GM19468 (cell line): Measurements from ENCODE around the gene PPFIBP2.

Source experiments
- ATAC-seq: cut with Tn5 transposase; IDR thresholded peaks from one replicate; pipeline ENCODE4 v1.9.1; 2021; ENCODE audit warnings: mild to moderate bottlenecking, moderate library complexity, moderate number of reproducible peaks; ENCODE audit not compliant: unreplicated experiment; ENCODE audit errors: extremely low read depth

Gene PPFIBP2

GRCh38 chr11:7513234-7514098 is at the start of gene PPFIBP2:
TSS of gene PPFIBP2 (plus strand) at chr11:7513999. CDS start at chr11:7549476, 35,477 bp downstream.
- ATAC-seq, result peak; percentile 44

- no peak for ATAC-seq
Observed at GRCh38 chr11:7467652-7468051, 46.1 kb upstream of the PPFIBP2 start.

- ATAC-seq, result no peak
Observed at GRCh38 chr11:7469351-7469865, 44.4 kb upstream of the PPFIBP2 start.

GRCh38 chr11:7471071-7471470 is 42.7 kb upstream of the PPFIBP2 start:
- ATAC-seq, result no peak

GRCh38 chr11:7473717-7474116 is 40.1 kb upstream of the PPFIBP2 start:
- peak; percentile 56 for ATAC-seq

GRCh38 chr11:7480113-7480512 is 33.7 kb upstream of the PPFIBP2 start:
- ATAC-seq, result no peak

- ATAC-seq, result no peak
Observed at GRCh38 chr11:7484131-7484530, 29.7 kb upstream of the PPFIBP2 start.

GRCh38 chr11:7484645-7485044 is 29.2 kb upstream of the PPFIBP2 start:
- ATAC-seq, result no peak

GRCh38 chr11:7485186-7486097 is 28.4 kb upstream of the PPFIBP2 start, which contains the start of gene OLFML1:
TSS of gene OLFML1 (plus strand) at chr11:7485506. CDS start at chr11:7485876, 370 bp downstream.
- no peak for ATAC-seq

- ATAC-seq, result no peak
Observed at GRCh38 chr11:7486098-7486780, 27.6 kb upstream of the PPFIBP2 start.

- no peak for ATAC-seq
Observed at GRCh38 chr11:7486781-7487140, 27.0 kb upstream of the PPFIBP2 start.

GRCh38 chr11:7487360-7487759 is 26.4 kb upstream of the PPFIBP2 start:
- ATAC-seq, result no peak

- ATAC-seq, result no peak
Observed at GRCh38 chr11:7488681-7489080, 25.1 kb upstream of the PPFIBP2 start.

- no peak for ATAC-seq
Observed at GRCh38 chr11:7489376-7489775, 24.4 kb upstream of the PPFIBP2 start.

- no peak for ATAC-seq
Observed at GRCh38 chr11:7490054-7490453, 23.7 kb upstream of the PPFIBP2 start.

GRCh38 chr11:7490535-7490934 is 23.3 kb upstream of the PPFIBP2 start:
- ATAC-seq, result no peak

GRCh38 chr11:7492253-7492652 is 21.5 kb upstream of the PPFIBP2 start:
- ATAC-seq, result no peak

- no peak for ATAC-seq
Observed at GRCh38 chr11:7493670-7494069, 20.1 kb upstream of the PPFIBP2 start.

GRCh38 chr11:7494086-7494745 is 19.6 kb upstream of the PPFIBP2 start:
- ATAC-seq, result no peak
